ENCODE data around the gene OSBPL3. TPM values are rescaled to one million over a fixed set of nuclear protein-coding genes. Genes with fewer than 3 reads are reported as not detected.

The OSBPL3 gene
- total RNA-seq, 1 experiment from 2014 or later = 11.6 TPM

DNA sequence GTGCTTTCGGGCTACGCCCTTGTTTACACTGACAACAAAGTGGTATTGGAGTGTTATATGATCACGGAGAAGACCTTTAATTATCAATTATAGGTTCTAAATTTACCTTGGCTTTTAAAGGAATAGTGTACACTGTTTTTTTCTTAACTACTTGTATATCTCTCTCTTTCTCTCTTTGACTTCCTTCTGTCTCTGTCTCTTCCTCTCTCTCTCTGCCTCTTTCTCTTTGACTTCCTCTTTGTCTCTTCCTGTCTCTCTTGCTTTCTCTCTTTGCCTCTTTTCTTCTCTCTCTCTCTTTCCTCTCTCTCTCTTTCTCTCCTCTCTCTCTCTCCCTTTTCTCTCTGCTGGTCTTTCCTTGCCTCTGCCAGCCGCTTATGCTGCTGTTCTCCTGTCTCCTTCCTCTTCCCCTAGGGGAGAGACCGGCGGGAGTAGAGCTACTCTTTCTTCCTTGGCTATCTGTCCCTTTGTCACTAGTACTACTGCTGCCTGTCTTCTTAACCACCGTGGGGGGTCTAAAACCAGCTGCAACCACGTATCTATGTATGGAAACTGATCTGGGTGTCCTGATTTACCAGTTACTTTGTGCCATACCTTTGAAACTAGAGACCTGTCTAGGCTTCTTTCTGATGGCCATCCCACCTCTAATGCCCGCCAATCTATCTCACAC lies 185.9 kb downstream of the OSBPL3 start:
- ATAC-seq = no peak
- POLR2A ChIA-PET (ENCODE audit: unreplicated experiment) = no interaction called here
- TF ChIP-seq EZH2phosphoT487 (IDR thresholded peaks at IDR 0.05; ENCODE audit: borderline replicate concordance, low read length) (no peak), EZH2 (IDR thresholded peaks at IDR 0.05; ENCODE audit: low read length, unreplicated experiment) (no peak)
- TF ChIP-seq, protein P1, sequence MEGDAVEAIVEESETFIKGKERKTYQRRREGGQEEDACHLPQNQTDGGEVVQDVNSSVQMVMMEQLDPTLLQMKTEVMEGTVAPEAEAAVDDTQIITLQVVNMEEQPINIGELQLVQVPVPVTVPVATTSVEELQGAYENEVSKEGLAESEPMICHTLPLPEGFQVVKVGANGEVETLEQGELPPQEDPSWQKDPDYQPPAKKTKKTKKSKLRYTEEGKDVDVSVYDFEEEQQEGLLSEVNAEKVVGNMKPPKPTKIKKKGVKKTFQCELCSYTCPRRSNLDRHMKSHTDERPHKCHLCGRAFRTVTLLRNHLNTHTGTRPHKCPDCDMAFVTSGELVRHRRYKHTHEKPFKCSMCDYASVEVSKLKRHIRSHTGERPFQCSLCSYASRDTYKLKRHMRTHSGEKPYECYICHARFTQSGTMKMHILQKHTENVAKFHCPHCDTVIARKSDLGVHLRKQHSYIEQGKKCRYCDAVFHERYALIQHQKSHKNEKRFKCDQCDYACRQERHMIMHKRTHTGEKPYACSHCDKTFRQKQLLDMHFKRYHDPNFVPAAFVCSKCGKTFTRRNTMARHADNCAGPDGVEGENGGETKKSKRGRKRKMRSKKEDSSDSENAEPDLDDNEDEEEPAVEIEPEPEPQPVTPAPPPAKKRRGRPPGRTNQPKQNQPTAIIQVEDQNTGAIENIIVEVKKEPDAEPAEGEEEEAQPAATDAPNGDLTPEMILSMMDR (conservative IDR thresholded peaks at IDR 0.05; ENCODE audit: low read depth, low read length) = no peak

DNA sequence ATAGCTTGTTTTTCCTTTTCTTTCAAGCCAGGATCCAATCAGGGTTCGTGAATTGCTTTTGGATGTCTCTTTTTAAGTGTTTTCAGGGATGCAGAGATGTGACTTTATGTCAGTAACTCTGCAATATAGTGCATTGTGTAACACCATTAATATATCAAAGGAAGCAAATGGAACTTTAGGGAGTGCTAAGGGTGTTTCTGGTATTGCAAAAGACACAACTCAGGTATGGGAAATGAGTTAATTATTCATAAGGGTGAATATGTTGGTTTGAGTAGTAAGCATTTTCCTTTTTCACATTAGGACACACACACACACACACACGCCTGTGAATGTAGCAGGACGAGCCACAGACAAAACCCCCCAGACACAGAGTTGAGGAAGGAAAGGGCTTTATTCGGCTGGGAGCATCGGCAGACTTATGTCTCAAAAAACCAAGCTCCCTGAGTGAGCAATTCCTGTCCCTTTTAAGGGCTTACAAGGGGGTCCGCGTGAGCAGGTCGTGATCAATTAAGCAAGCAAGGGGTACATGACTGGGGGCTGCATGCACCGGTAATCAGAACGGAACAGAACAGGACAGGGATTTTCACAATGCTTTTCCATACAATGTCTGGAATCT lies 190.9 kb downstream of the OSBPL3 start:
- H3K9me3 ChIP-seq (ENCODE audit: low read length) = no peaks in the 10 kb centered on the region
- ATAC-seq (no peak), DNase-seq (no peak)
- no peaks in the 10 kb centered on the region for H3K79me2 ChIP-seq (ENCODE audit: low read length)
- H3K4me2 ChIP-seq (ENCODE audit: low read length) = no peak overlapping the region
- BruUV-seq (replicated peaks) = no TSS peak
- H4K20me1 ChIP-seq (ENCODE audit: low read length) = no peaks in the 10 kb centered on the region
- CTCF ChIA-PET = no interaction called here
- no peak overlapping the region for H3K4me3 ChIP-seq (ENCODE audit: low read length)
- H3K9me2 ChIP-seq (replicated peaks; ENCODE audit: low read length) = no peaks in the 10 kb centered on the region
- H3F3A ChIP-seq (ENCODE audit: low read length, unreplicated experiment) = no peaks in the 10 kb centered on the region
- no peak overlapping the region for H3K9ac ChIP-seq (ENCODE audit: low read length)
- H3K27ac ChIP-seq (ENCODE audit: low read length) = no peak overlapping the region
- H3K36me3 ChIP-seq (ENCODE audit: low read depth, low read length) = no peaks in the 10 kb centered on the region
- TF ChIP-seq EZH2 (IDR thresholded peaks at IDR 0.05; ENCODE audit: low read length, unreplicated experiment) = no peak
- TF ChIP-seq EZH2phosphoT487 (IDR thresholded peaks at IDR 0.05; ENCODE audit: borderline replicate concordance, low read length) = no peak
- TF ChIP-seq, protein P1 (conservative IDR thresholded peaks at IDR 0.05; ENCODE audit: low read depth, low read length) = no peak
- H3K4me1 ChIP-seq (ENCODE audit: insufficient read depth, low read length) = peaks cover 13% of the 10 kb centered on the region
- H3K27me3 ChIP-seq (ENCODE audit: low read length) = no peaks in the 10 kb centered on the region
- intact Hi-C loops (cut with micrococcal nuclease) = no loop called here
- no peak overlapping the region for H2AFZ ChIP-seq (ENCODE audit: low read length)
- POLR2A ChIA-PET (ENCODE audit: unreplicated experiment) = no interaction called here

More for the DNA sequence above, 185.9 kb downstream of the OSBPL3 start:
- no peaks in the 10 kb centered on the region for H3F3A ChIP-seq (ENCODE audit: low read length, unreplicated experiment)
- no peaks in the 10 kb centered on the region for H3K79me2 ChIP-seq (ENCODE audit: low read length)
- no peaks in the 10 kb centered on the region for H4K20me1 ChIP-seq (ENCODE audit: low read length)
- intact Hi-C loops (cut with micrococcal nuclease) = no loop called here
- no peaks in the 10 kb centered on the region for H3K4me1 ChIP-seq (ENCODE audit: insufficient read depth, low read length)
- H3K9ac ChIP-seq (ENCODE audit: low read length) = no peak overlapping the region
- DNase-seq = no peak
- H2AFZ ChIP-seq (ENCODE audit: low read length) = no peak overlapping the region
- H3K36me3 ChIP-seq (ENCODE audit: low read depth, low read length) = no peaks in the 10 kb centered on the region
- H3K27me3 ChIP-seq (ENCODE audit: low read length) = no peaks in the 10 kb centered on the region
- BruUV-seq (replicated peaks) = no TSS peak
- H3K27ac ChIP-seq (ENCODE audit: low read length) = no peak overlapping the region
- no peaks in the 10 kb centered on the region for H3K9me3 ChIP-seq (ENCODE audit: low read length)
- CTCF ChIA-PET = no interaction called here
- H3K4me3 ChIP-seq (ENCODE audit: low read length) = no peak overlapping the region
- H3K4me2 ChIP-seq (ENCODE audit: low read length) = no peak overlapping the region
- no peaks in the 10 kb centered on the region for H3K9me2 ChIP-seq (replicated peaks; ENCODE audit: low read length)

DNA sequence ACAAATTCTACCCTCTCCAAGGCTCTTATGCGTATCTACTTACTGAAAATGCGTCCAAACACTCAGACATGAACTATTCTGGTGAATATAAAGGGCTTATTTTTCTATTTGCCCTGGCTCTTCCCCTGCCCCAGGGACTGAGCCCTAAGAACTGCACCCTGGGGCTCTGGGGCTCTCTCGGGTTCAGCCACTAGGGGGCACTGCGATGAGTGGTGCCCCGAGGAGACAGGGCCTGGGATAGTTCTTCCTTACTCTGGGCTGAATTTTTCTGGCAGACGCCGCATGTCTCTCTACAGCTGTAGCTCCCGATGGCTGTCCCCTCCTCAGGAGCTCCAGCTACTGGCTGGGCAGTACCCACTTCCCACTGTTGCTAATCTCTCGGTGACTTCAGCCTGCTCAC lies 191.9 kb downstream of the OSBPL3 start:
- no peaks in the 10 kb centered on the region for H3K9me3 ChIP-seq (ENCODE audit: low read length)
- no peaks in the 10 kb centered on the region for H3K79me2 ChIP-seq (ENCODE audit: low read length)
- no peak overlapping the region for H3K4me3 ChIP-seq (ENCODE audit: low read length)
- POLR2A ChIA-PET (ENCODE audit: unreplicated experiment) = no interaction called here
- H3K9ac ChIP-seq (ENCODE audit: low read length) = no peak overlapping the region
- ATAC-seq (no peak), DNase-seq (no peak)
- CTCF ChIA-PET = no interaction called here
- no peak overlapping the region for H3K27ac ChIP-seq (ENCODE audit: low read length)
- TF ChIP-seq EZH2phosphoT487 (IDR thresholded peaks at IDR 0.05; ENCODE audit: borderline replicate concordance, low read length) (no peak), EZH2 (IDR thresholded peaks at IDR 0.05; ENCODE audit: low read length, unreplicated experiment) (no peak)
- TF ChIP-seq, protein P1 (conservative IDR thresholded peaks at IDR 0.05; ENCODE audit: low read depth, low read length) = peak; percentile 67
- no TSS peak for BruUV-seq (replicated peaks)
- peaks cover 13% of the 10 kb centered on the region for H3K4me1 ChIP-seq (ENCODE audit: insufficient read depth, low read length)
- H3K27me3 ChIP-seq (ENCODE audit: low read length) = no peaks in the 10 kb centered on the region
- no peaks in the 10 kb centered on the region for H3K9me2 ChIP-seq (replicated peaks; ENCODE audit: low read length)
- no peak overlapping the region for H2AFZ ChIP-seq (ENCODE audit: low read length)
- no peaks in the 10 kb centered on the region for H4K20me1 ChIP-seq (ENCODE audit: low read length)
- H3F3A ChIP-seq (ENCODE audit: low read length, unreplicated experiment) = no peaks in the 10 kb centered on the region
- H3K4me2 ChIP-seq (ENCODE audit: low read length) = no peak overlapping the region
- no peaks in the 10 kb centered on the region for H3K36me3 ChIP-seq (ENCODE audit: low read depth, low read length)
- intact Hi-C loops (cut with micrococcal nuclease) = no loop called here
